ENCODE data around the gene KCNMB2. TPM values are rescaled to one million over a fixed set of nuclear protein-coding genes. Genes with fewer than 3 reads are reported as not detected.
"Not testable (repeated sequence)": the region's sequence is repeated elsewhere in the genome, so short reads cannot be mapped to it uniquely, and the experiment has no call there.

The KCNMB2 gene
- polyA plus RNA-seq, 1 donor, result 25.2 TPM

GRCh38 chr3:178703268-178703975 is 167.2 kb downstream of the KCNMB2 start:
- no peak for DNase-seq

GRCh38 chr3:178705925-178706324 is 169.7 kb downstream of the KCNMB2 start:
- DNase-seq, result no peak

GRCh38 chr3:178706411-178706810 is 170.2 kb downstream of the KCNMB2 start:
- no peak for DNase-seq

GRCh38 chr3:178707311-178708031 is 171.2 kb downstream of the KCNMB2 start:
- DNase-seq, result no peak

- DNase-seq, result peak; percentile 69
Measured at GRCh38 chr3:178709051-178709450, 172.8 kb downstream of the KCNMB2 start.

- DNase-seq, result no peak
Measured at GRCh38 chr3:178711753-178712152, 175.5 kb downstream of the KCNMB2 start.

GRCh38 chr3:178712247-178712646 is 176.0 kb downstream of the KCNMB2 start:
- DNase-seq, result no peak

GRCh38 chr3:178714925-178715832 is 178.9 kb downstream of the KCNMB2 start:
- DNase-seq, result no peak

- peak; percentile 48 for DNase-seq
Measured at GRCh38 chr3:178718995-178719635, 182.9 kb downstream of the KCNMB2 start.

- no peak for DNase-seq
Measured at GRCh38 chr3:178732824-178733223, 196.6 kb downstream of the KCNMB2 start.

- DNase-seq, result no peak
Measured at GRCh38 chr3:178735032-178735674, 198.9 kb downstream of the KCNMB2 start.

GRCh38 chr3:178736300-178736699 is 200.1 kb downstream of the KCNMB2 start:
- DNase-seq, result no peak

GRCh38 chr3:178739720-178740119 is 203.5 kb downstream of the KCNMB2 start:
- DNase-seq, result no peak

- DNase-seq, result no peak
Measured at GRCh38 chr3:178741020-178741419, 204.8 kb downstream of the KCNMB2 start.

- DNase-seq, result no peak
Measured at GRCh38 chr3:178743297-178743696, 207.1 kb downstream of the KCNMB2 start.

GRCh38 chr3:178745861-178746655 is 209.8 kb downstream of the KCNMB2 start:
- not testable (repeated sequence) for DNase-seq

GRCh38 chr3:178748874-178749273 is 212.6 kb downstream of the KCNMB2 start:
- no peak for DNase-seq

- no peak for DNase-seq
Measured at GRCh38 chr3:178749471-178749870, 213.2 kb downstream of the KCNMB2 start.

GRCh38 chr3:178750639-178751300 is 214.5 kb downstream of the KCNMB2 start:
- no peak for DNase-seq

- no peak for DNase-seq
Measured at GRCh38 chr3:178752843-178753242, 216.6 kb downstream of the KCNMB2 start.

All from left kidney (tissue), 2 donors.